Keratinocyte (primary cell): Measurements from ENCODE around the gene PARK7. TPM values are rescaled to one million over a fixed set of nuclear protein-coding genes. Genes with fewer than 3 reads are reported as not detected.

Experiments
- DNase-seq: peaks from one replicate; pipeline ENCODE4 v3.0.0-alpha.2; 2011; ENCODE audit warnings: low read depth, missing footprints, low spot score
- FAIRE-seq: peaks from 2 replicates; lab custom pipeline; 2011; peaks lifted over from hg19 to GRCh38; lab: Jason Lieb, UNC
- H2AFZ ChIP-seq: 2 replicates; pipeline ENCODE4 v1.6.0; 2012; ENCODE audit warnings: low read length, control low read depth, inconsistent platforms; ENCODE audit not compliant: control insufficient read depth
- H3K27ac ChIP-seq: 2 replicates; pipeline ENCODE4 v1.5.1; 2011; ENCODE audit warnings: low read length; ENCODE audit not compliant: control insufficient read depth, insufficient read depth
- H3K27me3 ChIP-seq: 3 replicates; pipeline ENCODE4 v1.6.0; 2011; ENCODE audit warnings: low read length; ENCODE audit not compliant: control insufficient read depth, insufficient read depth; ENCODE audit errors: extremely low read depth
- H3K36me3 ChIP-seq, 2 experiments: 2 replicates in 1 of 2; 3 replicates in 1 of 2; pipeline ENCODE4 v1.5.1; 2011; ENCODE audit warnings: low read length in 2 of 2, mild to moderate bottlenecking in 1 of 2; ENCODE audit not compliant: control insufficient read depth in 2 of 2, insufficient read depth in 2 of 2; ENCODE audit errors: extremely low read depth in 1 of 2
- H3K4me1 ChIP-seq: 3 replicates; pipeline ENCODE4 v1.5.1; 2011; ENCODE audit warnings: low read length; ENCODE audit not compliant: control insufficient read depth, insufficient read depth; ENCODE audit errors: extremely low read depth
- H3K4me2 ChIP-seq: 3 replicates; pipeline ENCODE4 v1.6.0; 2011; ENCODE audit warnings: low read depth, low read length; ENCODE audit not compliant: control insufficient read depth, insufficient read depth; ENCODE audit errors: extremely low read depth
- H3K4me3 ChIP-seq, 3 experiments: fragments of 200-600 bp in 1 of 3; sonication (generic) in 1 of 3; 2 replicates in 2 of 3; 3 replicates in 1 of 3; pipeline ENCODE4 v1.5.1; 2011 to 2016; ENCODE audit warnings: low read length in 3 of 3, mild to moderate bottlenecking in 3 of 3, control low read depth in 2 of 3, inconsistent platforms in 1 of 3, low read depth in 1 of 3, mixed read lengths in 1 of 3, mixed run types in 1 of 3, moderate library complexity in 1 of 3; ENCODE audit not compliant: control insufficient read depth in 2 of 3, insufficient read depth in 2 of 3; ENCODE audit errors: extremely low read depth in 1 of 3
- H3K79me2 ChIP-seq: 2 replicates; pipeline ENCODE4 v1.6.0; 2012; ENCODE audit warnings: low read length; ENCODE audit not compliant: control insufficient read depth, insufficient read depth
- H3K9ac ChIP-seq: 3 replicates; pipeline ENCODE4 v1.6.0; 2011; ENCODE audit warnings: low read length; ENCODE audit not compliant: control insufficient read depth, insufficient read depth; ENCODE audit errors: extremely low read depth
- H3K9me1 ChIP-seq: 3 replicates; pipeline ENCODE4 v1.6.0; 2011; ENCODE audit warnings: low read length; ENCODE audit not compliant: control insufficient read depth, insufficient read depth; ENCODE audit errors: extremely low read depth
- H3K9me3 ChIP-seq: 2 replicates; pipeline ENCODE4 v1.5.1; 2012; ENCODE audit warnings: low read depth, low read length; ENCODE audit not compliant: control insufficient read depth
- H4K20me1 ChIP-seq: 3 replicates; pipeline ENCODE4 v1.6.0; 2011; ENCODE audit warnings: low read length; ENCODE audit not compliant: control insufficient read depth, insufficient read depth; ENCODE audit errors: extremely low read depth
- EZH2 ChIP-seq: IDR thresholded peaks from one replicate; pipeline ENCODE4 v1.6.1; 2012; ENCODE audit warnings: inconsistent platforms, mild to moderate bottlenecking, low read length, moderate library complexity
- dilution Hi-C: fragments of 300-500 bp; cut with MboI; formaldehyde crosslinking; loops from one replicate; pipeline ENCODE4 v1.7.0; 2020; ENCODE audit warnings: low sequenced_read_pairs; ENCODE audit not compliant: extremely low pct_ligation_motif_present
- polyA plus RNA-seq, 5 experiments: library from polyadenylated mRNA; depleted of rRNA in 3 of 5; stranded (reverse) in 3 of 5; stranded (forward) in 1 of 5; unstranded in 1 of 5; fragments of >200 nt; gene quantifications; 1 replicate in 1 of 5; 2 replicates in 3 of 5; 3 replicates in 1 of 5; pipeline versions ENCODE4 v1.2.1 to v1.2.3, GENCODE V29; 2011 to 2012; ENCODE audit warnings: missing spikeins in 2 of 5, low read depth in 1 of 5, low replicate concordance in 1 of 5
- TF ChIP-seq, protein P1 (sequence below), 3 experiments: IDR thresholded peaks in 1 of 3; conservative IDR thresholded peaks in 1 of 3; optimal IDR thresholded peaks in 1 of 3; 2 replicates in 2 of 3; 3 replicates in 1 of 3; pipeline versions ENCODE3 to v1.5.1; 2011; ENCODE audit warnings: low read length in 3 of 3, mild to moderate bottlenecking in 3 of 3, moderate library complexity in 2 of 3, control low read depth in 1 of 3, inconsistent platforms in 1 of 3; ENCODE audit not compliant: insufficient read depth in 2 of 3; ENCODE audit errors: extremely low read depth in 1 of 3

The PARK7 gene
- polyA plus RNA-seq, 1 donor (not counting 4 experiments of a cell fraction or from before 2014, with no cell fraction given) = 502 TPM

DNA sequence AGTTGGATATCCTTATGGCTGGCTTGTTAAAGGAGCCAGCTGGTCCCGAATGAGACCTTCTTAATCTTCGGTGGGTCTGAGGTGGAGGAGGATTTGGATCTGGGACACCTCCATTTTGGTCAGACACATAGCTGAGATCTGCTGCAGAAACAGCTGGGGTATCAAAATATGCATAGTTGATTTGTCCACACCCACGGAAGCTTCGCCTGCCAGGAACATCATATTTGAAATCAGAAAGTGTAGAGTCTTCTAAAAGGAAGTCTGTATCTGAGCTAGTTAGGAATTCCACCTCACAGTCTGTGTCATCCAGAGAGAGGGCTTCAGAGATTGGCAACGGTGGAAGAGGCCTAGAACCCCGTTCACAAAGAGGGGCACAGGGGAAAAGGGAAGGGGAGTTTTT lies 52.3 kb downstream of the PARK7 start:
- Histone ChIP-seq H3K27ac (peak overlapping the region; percentile 59), H3K79me2 (peaks cover 74% of the 10 kb centered on the region), H3K4me3 (no peak overlapping the region), H3K9me3 (no peaks in the 10 kb centered on the region), H3K9me1 (peaks cover 5% of the 10 kb centered on the region), H3K27me3 (no peaks in the 10 kb centered on the region), H3K9ac (no peak overlapping the region), H4K20me1 (peaks cover 23% of the 10 kb centered on the region), H3K4me2 (no peak overlapping the region), H2AFZ (no peak overlapping the region), H3K36me3 (peaks cover 28 to 70% of the 10 kb centered on the region in 2 experiments), H3K4me1 (peaks cover 50% of the 10 kb centered on the region)
- FAIRE-seq (peak; percentile 43), DNase-seq (no peak)
- TF ChIP-seq, protein P1, sequence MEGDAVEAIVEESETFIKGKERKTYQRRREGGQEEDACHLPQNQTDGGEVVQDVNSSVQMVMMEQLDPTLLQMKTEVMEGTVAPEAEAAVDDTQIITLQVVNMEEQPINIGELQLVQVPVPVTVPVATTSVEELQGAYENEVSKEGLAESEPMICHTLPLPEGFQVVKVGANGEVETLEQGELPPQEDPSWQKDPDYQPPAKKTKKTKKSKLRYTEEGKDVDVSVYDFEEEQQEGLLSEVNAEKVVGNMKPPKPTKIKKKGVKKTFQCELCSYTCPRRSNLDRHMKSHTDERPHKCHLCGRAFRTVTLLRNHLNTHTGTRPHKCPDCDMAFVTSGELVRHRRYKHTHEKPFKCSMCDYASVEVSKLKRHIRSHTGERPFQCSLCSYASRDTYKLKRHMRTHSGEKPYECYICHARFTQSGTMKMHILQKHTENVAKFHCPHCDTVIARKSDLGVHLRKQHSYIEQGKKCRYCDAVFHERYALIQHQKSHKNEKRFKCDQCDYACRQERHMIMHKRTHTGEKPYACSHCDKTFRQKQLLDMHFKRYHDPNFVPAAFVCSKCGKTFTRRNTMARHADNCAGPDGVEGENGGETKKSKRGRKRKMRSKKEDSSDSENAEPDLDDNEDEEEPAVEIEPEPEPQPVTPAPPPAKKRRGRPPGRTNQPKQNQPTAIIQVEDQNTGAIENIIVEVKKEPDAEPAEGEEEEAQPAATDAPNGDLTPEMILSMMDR (optimal IDR thresholded peaks at IDR 0.05 in 1 of 3, IDR thresholded peaks at IDR 0.05 in 1 of 3, conservative IDR thresholded peaks at IDR 0.05 in 1 of 3; ENCODE audit: extremely low read depth in 1 of 3, insufficient read depth in 2 of 3, low read length in 3 of 3) = no peak
- TF ChIP-seq EZH2 = no peak
- dilution Hi-C loops = loop anchor here (25.0 kb wide), 1 partner anchor 299 kb away; the partner anchor contains the start of gene SLC45A1

DNA sequence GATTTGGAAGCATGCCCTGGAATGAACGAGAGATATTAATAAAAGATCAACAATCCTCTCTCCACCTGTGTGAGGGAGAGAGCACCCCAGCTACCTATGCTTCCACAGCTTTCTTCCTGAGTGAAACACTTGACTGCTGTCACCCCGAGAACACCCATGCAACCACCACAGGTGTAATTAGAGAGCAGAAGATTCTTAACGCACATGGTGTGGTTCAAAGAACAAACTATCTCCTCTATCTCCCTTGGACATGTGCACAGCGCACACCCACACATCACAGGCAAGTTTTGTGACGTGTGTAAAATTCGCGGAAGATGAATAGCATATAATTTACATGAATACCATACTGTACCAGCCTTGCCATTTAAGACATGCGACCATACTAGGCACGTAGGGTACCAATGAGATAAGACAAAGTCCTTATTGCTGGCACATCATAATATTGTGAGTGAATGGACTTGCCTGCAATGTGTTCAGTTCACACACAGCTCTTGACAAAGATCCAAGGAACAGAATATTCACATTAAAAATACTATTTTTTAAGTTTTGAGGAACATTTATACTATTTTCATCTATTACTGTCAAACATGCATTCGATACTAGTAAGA lies 53.0 kb downstream of the PARK7 start:
- Histone ChIP-seq H4K20me1 (peaks cover 23% of the 10 kb centered on the region), H3K4me2 (no peak overlapping the region)

More for the DNA sequence above, 53.0 kb downstream of the PARK7 start:
- dilution Hi-C loops = loop anchor here (25.0 kb wide), 1 partner anchor 298 kb away; the partner anchor contains the start of gene SLC45A1
- Histone ChIP-seq H3K27ac (peak overlapping the region; percentile 59), H3K79me2 (peaks cover 81% of the 10 kb centered on the region), H3K4me1 (peaks cover 57% of the 10 kb centered on the region), H3K9ac (no peak overlapping the region), H3K9me3 (no peaks in the 10 kb centered on the region), H3K9me1 (peaks cover 7% of the 10 kb centered on the region), H2AFZ (no peak overlapping the region), H3K36me3 (peaks cover 28 to 65% of the 10 kb centered on the region in 2 experiments), H3K27me3 (no peaks in the 10 kb centered on the region), H3K4me3 (no peak overlapping the region)
- FAIRE-seq (no peak), DNase-seq (no peak)
- TF ChIP-seq, protein P1 (optimal IDR thresholded peaks at IDR 0.05 in 1 of 3, IDR thresholded peaks at IDR 0.05 in 1 of 3, conservative IDR thresholded peaks at IDR 0.05 in 1 of 3; ENCODE audit: extremely low read depth in 1 of 3, insufficient read depth in 2 of 3, low read length in 3 of 3) = no peak
- TF ChIP-seq EZH2 = no peak
